GM21367 (cell line): Measurements from ENCODE around the gene LRMDA.

Experiments
- ATAC-seq: cut with Tn5 transposase; IDR thresholded peaks from one replicate; pipeline ENCODE4 v1.9.1; 2021; ENCODE audit not compliant: unreplicated experiment

The LRMDA gene

DNA sequence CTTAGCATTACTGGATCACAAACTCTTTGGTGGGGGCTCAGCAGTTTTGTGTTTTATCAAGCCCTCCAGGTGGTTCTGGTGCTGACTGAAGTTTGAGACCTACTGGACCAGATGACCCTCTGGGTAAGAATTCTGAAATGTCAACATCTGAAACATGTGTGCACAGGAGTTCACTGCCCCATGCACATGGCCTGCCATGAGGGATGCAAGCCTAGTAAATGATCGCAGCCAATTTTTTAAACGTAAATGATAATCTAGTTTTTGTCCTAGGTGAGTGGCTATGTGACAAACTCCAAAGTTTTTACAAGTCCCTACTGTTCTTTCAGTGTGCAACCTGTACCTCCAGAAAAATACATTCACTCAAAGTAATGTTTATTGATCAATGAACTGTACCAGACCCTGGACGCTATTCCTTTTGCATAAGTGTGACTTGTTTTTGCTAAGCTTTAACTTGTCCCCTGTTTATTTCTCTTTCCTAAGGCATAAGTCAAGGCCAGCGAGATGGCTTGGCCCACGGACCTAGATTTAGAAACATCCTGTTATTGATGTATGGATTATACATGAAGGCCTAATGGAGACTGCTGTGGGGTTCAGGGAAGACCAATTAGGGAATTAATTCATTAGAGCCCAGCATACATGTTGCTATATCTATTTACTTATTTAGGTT, 531.1 kb downstream of the LRMDA start:
- ATAC-seq, result no peak

DNA sequence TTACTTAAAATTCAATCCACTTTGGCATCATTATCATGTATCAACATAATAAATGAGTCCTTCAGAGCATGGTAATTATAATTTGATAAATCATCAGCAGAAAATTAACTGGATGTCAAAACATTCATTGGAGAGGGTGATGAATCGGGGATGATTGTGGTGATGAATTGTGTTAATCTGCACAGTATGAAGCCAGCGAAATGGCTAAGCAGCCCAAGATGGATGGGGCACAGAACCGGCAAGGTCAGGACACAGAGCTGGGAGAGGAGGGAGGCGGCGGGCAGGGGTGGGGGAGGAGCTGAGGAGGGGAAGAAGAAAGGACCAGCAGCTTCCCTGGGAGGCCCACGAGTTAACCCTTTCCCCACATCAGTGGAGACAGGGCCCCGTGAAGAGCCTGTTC, 536.1 kb downstream of the LRMDA start:
- ATAC-seq, result no peak

DNA sequence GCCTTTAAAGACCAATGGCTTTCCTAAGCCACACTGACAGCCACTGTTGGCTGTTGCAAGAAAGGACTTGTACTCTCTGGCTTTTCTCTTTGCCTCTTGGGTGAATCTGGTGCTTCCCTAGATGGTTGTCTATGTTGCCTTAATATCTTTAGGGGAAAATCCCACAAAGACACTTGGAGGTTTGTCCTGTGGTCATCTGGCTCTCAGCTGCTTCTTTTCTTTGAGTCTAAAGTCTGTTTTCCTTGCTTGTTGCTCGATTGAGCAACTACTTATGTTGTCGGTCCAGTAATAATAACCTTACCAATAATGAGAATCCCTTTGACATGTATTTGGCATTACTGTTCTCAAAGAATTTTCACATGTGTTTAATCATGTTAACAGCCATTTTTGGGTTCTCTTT, 537.6 kb downstream of the LRMDA start:
- ATAC-seq, result no peak

DNA sequence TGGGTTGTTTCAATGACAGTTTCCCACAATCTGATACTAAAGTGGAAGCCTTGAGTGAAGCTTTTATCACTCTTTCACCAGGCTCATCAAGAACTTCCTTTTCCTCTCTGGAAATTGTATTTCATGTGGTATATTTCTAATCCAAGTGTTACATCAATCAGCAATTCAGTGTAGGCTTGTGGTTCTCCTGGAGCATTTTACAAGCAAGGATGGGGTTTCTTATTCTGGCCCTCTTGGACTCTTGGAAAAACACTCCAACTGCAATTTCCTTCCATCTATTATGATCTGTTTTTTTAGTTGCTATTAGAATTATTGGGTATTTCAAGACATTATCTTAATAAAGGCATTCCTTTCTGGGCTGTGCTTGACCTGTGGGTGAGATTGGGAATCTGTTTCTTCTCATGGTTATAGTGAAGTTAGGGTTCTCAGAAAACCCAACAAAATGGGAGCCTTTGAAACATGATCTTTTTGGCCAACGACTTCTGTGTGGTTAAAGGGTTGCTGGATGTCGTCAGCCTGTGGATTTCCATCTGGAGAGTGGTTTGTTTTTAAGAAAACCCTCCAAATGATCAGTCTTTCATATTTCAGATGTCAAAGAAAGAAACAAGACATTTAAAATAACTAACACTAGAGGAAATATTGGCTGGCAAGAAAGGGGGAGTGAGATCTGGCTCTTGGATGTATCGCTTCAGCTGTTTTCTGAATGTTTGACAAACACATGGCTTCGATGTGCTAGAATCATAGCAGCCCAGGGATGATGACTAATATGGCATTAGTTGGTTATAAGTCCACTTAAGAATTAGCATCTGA, 540.2 kb downstream of the LRMDA start:
- ATAC-seq, result no peak

DNA sequence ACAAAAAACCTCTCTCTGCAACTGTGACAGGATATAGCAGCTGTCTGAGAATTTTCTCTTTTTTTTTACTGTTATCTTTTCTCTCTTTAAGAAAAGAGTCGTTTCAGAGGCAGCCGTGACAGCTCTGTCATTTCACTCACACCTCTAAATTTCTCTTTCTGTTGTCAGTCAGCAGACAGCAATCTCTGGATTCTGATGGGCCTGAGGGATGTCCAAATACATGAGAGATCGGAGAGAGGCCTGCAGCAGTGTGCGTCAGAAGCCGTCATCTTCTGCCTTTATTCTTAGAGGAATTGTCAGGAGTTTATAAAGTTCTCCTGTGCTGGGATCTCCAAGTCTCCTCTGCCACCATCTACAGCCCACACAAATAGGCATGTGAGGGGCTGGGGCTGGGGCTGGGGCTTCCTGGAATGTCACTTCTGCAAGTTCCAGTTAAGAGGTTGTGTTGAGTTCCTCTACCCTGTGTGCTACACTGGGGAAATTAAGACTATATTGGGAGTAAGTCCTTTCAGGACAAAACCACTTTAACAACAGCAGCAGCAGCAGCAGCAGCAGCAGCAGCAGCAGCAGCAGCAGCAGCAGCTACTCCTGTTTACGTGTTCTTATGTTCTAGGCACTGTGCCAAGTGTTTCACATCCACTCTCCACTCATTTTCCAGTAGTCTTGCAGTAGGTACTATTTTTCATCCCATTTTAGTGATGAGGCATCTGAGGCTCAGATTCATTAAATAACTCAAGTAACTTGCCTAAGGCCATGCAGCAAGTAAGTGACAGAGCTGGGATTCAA, 541.3 kb downstream of the LRMDA start:
- no peak for ATAC-seq

DNA sequence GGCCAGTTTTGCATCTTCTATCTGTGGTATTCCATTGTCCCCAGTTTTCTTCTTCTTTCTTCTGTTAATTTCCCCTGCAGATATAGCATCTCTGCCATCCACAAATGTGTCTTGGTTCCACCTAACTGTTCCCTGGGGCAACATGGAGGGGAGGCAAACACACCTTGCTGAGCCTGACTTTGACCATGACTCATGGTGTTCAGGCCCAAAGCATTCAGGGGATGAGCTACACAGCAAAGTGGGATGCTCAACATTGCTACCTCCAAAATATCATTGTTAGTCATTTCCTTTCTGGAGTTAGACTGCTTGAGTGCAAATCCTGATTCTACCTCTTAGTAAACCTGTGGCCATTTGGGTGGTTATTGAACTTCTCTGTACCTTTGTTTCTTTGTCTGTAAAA, 542.7 kb downstream of the LRMDA start:
- ATAC-seq, result no peak

DNA sequence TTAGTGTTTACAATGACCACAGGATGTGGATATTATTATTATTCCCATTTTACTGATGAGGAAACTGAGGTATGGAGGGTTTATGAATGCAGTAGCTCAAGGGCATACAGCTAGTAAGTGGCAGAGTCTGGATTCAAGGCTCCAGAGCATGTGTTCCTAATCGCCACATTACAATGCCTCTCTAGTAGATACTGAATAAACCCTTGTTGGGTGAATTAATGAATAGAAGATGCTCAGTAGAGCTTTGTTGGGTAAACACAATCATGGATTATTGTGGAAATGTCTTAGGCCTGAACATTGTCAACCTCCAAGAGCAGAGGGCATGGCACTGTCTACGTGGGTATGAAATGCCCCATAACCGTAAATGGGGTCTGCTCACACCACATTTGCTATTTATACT, 545.3 kb downstream of the LRMDA start:
- ATAC-seq, result no peak

DNA sequence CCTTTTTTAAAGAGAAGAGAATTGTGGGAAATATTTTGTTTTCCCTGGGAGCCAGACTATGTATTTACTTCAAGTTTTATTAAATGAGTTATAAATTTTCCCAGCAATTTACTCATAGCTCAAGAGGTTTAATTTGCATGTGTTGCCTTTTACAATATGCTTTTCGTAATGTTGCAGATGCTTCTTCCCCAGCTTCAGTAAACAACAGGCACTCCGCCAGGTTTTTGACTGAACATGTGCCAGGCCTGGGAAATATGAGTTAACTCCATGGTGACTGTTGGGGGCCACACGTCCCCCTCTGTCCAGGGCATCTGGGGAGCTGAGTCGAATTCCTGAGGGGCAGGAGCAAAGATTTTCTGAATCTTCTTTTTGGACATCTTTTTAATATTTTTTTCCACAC, 545.7 kb downstream of the LRMDA start:
- ATAC-seq, result no peak

DNA sequence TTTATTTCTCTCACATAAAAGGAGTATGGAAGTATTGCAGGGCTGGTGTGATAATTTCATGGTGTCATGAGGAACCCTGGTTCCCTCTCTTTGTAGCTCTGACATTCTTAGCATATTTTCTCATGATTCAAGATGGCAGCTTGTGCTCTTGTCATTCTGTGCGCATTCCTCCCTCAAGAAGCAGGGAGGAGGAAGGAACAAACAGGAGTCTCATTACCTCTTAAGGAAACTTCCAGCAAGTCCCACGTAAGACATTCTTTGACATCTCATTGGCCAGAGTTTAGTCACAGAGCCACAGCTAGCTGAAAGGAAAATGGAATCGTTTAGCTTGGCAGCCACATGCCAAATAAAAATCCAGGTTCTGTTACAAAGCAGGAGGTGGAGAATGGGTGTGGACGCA, 546.8 kb downstream of the LRMDA start:
- no peak for ATAC-seq

DNA sequence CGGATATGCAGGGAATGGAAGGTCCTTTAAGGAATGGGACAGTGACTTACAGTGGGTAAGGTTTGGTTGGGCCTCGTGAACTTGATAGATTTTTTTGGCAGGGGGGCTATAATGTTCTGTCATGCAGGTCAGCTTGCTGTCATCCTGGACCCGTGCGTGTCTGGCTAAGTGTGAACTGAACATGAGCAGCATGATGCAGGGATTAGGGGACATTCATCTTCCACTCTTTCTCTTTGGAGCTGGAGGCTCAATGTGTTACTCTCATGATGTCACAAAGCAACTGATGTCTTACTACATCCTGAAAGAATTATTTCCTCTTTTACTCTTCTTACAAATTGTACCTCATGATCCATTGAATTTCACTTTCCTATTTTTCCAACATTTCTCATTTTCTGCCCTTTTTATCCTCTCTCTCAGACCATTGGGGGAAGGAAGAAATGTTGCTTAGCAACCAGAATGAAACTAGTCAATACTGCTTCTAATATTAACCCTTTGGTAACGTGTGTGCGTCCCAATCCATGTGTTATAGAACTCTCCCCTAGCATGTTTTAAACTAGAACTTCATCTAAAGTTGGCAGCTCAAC, 549.1 kb downstream of the LRMDA start:
- ATAC-seq, result no peak

DNA sequence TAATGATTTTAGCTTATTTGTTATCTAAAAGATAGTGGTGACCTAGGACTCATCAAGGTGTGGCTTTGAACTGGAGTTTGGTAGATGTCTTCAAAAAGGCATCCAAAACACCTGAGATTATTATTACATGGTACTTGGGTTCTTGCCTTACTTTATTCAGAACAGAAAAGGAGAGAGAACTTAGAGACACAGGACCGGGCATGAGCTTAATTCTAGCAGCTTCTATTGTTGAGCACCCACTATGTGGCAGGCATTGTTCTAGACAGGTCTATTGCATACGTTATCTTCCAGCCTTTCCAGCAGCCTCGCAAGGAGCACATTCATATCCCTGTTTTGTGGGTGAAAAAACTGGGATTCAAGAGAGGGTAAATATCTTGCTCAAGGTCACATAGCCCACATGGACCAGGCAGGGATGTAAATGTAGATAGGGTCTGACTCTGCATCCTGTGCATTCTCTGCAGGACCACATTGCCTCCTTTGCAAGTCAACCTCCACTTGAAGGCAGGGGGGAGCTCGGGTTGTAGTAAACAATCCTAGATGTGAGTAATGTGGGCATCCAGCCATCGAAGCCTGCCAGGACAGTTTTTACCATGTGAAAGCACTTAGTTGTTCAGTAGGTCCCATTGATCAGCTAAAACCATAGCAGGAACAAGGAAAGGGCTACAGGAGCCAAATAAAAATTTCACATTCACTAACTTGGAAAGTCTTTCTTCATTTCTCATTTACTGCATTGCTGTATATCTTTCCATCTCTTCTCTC, 551.4 kb downstream of the LRMDA start:
- no peak for ATAC-seq

DNA sequence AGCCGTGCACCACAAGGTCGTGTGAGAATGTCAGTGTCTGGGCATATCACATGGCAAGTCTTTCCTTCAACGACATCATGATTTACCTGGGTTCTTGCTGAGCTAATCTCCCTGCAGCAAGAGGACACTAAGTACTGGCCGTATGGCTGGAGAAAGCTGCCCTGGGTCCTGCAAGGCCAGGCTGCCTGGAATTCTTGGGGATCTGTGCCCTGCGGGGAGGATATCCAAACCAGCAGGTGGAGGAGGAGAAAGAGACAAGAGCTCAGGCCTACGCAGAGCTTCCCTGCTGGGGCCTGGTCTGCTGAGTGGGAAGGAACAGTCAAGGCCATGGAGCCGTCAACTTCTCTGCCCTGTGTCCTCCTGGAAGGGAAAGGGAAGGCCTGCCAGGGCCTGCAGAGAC, 552.6 kb downstream of the LRMDA start:
- no peak for ATAC-seq

DNA sequence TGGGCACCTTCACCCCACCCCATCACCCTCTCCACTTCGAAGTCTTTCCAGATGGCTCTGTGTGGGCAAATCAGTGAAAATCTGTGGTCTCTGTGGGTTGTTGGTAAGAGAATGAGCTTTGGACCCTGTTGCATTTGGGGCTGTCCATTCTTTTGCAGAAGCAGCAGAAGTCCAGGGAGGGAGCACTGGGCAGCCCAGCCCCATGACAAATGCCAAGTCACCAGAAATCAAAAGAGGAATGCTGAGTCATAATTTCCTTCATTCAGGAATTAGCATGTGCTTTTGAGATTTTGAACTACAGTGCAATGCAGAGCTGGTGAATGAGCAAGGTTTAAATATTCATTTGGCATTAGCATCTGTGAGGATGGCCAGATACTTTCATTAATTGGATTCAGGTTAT, 556.2 kb downstream of the LRMDA start:
- ATAC-seq, result no peak

DNA sequence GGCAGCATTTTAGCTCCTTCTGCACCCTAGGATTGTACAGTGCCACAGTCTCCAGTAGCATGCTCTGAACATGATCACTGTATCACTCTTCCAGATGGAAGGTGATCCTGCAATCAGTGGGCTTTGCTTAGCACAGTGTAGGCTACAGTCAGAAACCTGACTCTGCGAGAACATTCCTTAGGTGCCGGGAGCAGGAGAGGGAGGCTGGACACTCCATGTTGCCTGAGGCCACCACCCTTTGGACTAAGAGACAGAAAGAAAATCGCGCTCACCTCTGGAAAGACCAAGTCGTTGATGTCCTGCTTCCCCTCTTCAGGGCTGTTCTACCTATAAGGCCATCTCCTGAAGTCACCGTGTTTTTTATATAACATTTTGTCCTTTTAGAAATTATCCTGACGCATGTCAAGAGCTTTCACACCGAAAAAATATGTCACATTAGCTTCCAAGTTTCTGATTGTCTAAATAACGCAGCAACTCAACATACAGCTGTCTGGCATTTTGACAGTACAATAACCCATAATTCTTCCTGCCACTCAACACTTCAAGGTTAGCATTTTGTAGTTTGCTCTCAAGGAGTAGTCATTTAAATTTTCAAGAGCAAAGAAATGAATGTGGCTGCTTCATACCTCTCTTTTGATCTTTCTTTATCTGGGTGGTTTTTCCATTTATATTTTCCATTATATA, 563.1 kb downstream of the LRMDA start:
- no peak for ATAC-seq

DNA sequence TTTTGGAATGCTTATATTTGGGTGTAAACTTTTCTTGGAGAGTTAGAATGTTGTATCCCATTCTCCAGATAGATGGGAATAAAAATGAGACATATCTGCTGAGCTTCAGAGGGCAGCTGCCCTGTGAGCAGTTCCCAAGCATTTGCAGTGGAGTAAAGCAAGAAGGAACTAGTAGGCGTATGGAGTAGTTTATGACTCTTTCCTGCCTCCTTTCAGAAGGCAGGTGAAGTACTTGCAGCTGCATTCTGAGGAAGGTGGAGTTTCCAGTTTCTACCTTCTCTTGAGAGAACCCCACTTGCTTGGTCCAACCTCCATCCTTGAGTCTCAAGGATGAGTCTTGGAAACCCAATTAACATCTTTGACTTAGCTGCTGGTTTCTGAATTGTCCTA, 563.6 kb downstream of the LRMDA start:
- ATAC-seq, result no peak

DNA sequence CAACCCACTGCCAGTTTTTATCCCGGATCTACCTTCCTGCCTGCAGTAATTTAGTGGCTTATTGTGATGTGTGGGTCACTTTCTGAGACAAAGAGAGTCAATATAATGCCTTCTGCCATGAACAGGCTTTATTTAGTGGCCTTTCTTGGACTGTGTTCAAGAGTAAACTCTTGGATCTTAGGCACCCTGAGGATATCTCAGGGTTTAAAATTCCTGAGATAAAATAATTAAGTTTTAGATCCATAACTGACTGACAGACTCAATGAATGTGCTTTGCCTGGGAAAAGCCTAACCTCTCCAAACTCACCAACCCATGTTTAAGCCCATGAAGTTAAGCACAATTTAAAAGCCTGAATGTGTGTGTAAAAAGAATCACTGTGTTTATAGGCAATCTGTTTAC, 564.3 kb downstream of the LRMDA start:
- no peak for ATAC-seq

DNA sequence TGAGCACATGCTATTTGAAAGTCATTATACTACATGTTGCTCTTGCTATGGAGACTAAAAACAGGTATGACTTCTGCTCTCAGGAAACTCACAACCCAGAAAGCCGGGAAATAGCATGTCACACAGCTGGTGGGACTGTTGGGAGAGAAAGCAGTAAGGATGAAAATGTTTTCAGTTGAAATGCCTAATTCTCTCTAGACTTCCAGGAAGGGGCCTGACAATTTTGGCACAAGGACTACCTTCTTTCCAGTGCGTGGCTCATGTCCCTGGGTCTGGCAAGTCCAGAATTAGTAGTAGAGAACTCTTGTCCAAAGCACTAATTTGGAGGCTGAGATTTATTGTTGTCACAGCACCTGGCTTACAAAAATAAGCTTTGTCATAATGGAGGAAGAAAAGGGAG, 567.6 kb downstream of the LRMDA start:
- no peak for ATAC-seq

DNA sequence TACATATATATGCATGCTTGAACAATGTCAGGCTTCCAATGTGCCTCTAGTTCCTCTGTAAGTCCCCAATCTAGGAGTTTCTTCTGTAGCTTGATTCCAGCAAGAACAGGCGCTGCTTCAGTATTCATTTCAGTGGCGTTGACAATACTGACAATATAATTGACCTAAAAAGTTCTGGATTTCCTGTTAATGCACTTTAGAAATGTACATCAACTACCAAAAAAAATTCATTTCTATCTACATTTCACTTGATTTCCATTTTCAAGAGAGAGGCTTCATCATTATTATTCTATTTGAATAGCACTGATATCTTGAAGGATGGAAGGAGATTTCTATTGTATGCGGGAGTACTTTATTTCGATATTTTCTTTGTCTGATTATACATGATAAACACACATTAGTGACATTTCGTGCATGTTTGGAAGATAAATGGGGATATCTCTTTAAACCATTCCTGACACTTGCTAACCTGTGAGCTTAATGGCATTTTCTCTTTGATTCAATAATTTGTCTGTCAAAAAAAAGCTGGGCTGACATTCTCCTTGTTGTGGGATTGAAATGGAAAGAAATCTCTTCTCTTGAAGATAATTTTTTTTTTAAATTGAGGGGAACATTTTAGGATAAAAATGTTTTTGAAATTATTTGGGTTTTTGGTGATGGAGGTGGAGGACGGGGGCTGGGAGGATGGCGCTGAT, 568.2 kb downstream of the LRMDA start:
- ATAC-seq, result no peak

DNA sequence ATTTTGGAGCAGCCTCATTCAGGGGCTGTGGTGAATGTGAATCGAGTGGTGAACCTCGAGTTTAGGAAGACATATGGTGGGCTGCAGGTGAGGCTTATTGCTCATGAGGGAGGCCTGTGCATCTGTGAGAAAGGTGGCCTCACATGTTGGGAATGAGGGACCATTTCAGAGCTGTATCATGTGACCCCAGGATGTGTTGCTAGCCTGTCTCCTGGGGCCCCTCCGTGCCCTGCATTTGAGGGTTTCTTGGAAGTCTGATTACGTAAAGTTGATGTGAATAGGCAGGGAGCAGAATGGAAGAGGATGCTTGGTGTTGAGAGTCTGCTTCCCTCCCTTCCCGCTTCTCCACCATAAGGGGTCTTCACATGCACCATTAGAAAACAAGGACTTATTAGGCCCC, 569.1 kb downstream of the LRMDA start:
- no peak for ATAC-seq

DNA sequence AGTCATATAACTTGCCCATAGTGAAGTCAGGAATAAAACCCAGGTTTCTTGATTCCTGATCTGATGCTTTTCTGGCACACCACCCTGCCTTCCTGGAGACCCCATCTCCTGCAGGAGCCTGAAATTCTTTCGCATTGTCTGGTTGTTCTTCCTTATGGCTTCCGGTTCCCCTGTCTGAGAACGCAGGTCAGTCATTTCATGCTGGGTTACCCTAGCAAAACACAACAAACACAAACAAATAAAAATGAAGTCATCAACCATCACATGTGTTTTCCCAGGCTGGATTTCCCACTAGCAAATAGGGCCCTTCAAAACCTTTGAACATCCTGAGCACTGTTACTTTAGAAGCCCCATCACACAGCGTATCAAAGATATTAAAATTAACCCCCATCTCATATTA, 569.6 kb downstream of the LRMDA start:
- ATAC-seq, result no peak
